RWPE1 (cell line): ENCODE measurements around the gene BRD4.

ENCODE experiments used
- CTCF ChIA-PET: fragments of 350-600 bp; sonication (Branson Sonifier 250); formaldehyde crosslinking; extraction: SDS; loops from one replicate; lab custom pipeline; 2021; lab: Yijun Ruan, JAX
- POLR2A ChIA-PET: fragments of 400-600 bp; formaldehyde crosslinking; extraction: SDS; loops from one replicate; lab custom pipeline; 2020; ENCODE audit warnings: antibody characterized with exemption; ENCODE audit not compliant: low non-redundant PET; lab: Yijun Ruan, JAX
- DNase-seq: peaks from one replicate; pipeline ENCODE4 v3.0.0; 2012; ENCODE audit warnings: low spot score
- H3K27ac ChIP-seq: fragments of 450-650 bp; 2 replicates; pipeline ENCODE4 v1.5.1; 2017
- TF ChIP-seq, protein P1 (sequence below): fragments of 450-650 bp; conservative IDR thresholded peaks from 2 replicates; pipeline ENCODE4 v1.5.1; 2017; ENCODE audit warnings: low read depth, mild to moderate bottlenecking

BRD4 gene

DNA sequence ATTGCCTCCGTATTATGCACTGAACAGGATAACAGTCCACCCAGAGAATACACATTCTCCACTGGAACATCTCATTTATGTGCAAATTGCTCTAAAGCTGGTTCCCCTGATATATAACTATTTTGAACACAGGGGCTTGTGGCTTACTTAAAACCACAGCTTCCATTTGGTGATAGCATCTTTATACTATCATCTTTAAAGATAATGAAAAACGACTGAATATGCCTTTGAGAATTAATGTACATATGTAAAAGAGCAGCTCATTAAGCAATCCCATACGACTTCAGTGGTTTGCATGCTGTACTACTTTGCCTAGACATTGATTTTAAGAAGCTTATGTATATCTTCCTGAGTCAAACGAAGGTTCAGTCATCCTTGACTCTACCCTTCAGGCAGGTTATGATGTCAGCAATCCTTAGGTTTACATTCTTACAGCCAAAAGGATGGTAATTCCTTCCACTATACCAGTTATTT, 40.8 kb downstream of the BRD4 start:
- ChIA-PET POLR2A (no interaction called here), CTCF (interaction anchor here (0.6 to 0.9 kb wide), 2 partner anchors 8 to 158 kb away, joined by 3 to 7 read pairs; no protein-coding TSS in a partner anchor)
- DNase-seq, result no peak
- TF ChIP-seq, protein P1, sequence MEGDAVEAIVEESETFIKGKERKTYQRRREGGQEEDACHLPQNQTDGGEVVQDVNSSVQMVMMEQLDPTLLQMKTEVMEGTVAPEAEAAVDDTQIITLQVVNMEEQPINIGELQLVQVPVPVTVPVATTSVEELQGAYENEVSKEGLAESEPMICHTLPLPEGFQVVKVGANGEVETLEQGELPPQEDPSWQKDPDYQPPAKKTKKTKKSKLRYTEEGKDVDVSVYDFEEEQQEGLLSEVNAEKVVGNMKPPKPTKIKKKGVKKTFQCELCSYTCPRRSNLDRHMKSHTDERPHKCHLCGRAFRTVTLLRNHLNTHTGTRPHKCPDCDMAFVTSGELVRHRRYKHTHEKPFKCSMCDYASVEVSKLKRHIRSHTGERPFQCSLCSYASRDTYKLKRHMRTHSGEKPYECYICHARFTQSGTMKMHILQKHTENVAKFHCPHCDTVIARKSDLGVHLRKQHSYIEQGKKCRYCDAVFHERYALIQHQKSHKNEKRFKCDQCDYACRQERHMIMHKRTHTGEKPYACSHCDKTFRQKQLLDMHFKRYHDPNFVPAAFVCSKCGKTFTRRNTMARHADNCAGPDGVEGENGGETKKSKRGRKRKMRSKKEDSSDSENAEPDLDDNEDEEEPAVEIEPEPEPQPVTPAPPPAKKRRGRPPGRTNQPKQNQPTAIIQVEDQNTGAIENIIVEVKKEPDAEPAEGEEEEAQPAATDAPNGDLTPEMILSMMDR, result no peak
- no peak overlapping the region for H3K27ac ChIP-seq

DNA sequence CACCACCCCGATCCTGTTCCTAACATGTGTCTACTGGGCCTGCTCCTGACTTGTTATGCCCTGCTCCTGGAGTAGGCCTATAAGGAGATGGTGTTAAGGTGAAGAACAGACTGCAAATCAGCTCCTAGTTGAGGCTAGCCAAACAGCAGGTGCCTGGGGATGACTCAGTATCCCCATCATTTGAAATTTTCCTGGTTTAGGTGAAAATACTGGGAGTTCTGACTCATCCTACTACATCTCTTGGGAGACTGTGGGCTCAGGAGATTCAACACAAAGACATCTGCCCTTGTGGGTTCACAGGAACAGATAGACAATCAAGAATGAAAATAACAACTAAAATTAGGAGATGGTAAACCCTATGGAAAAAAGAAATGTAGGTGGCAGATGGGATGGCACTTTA, 41.2 kb downstream of the BRD4 start:
- no peak for DNase-seq
- TF ChIP-seq, protein P1, result no peak
- ChIA-PET POLR2A (no interaction called here), CTCF (interaction anchor here (0.6 kb wide), 1 partner anchor 115 kb away, joined by 4 read pairs; no protein-coding TSS in a partner anchor)
- no peak overlapping the region for H3K27ac ChIP-seq

DNA sequence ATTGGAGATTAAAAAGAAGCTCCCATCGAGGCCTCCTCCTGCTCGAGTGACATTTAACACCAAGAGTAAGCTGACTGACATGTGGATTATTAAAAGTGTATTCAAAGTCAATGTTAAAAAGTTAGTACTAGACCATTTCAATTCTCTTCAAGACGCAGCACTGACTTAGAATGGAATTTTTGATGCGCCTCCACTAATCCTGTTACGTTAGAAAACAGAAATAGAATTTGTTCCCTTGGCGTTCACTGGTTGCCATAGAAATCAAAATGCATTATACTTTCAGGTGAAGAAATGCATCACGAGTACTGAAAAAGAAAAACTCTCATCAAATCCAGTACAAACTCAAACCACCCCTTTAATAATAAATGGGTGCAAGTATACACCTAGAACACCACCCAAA, 42.2 kb downstream of the BRD4 start:
- H3K27ac ChIP-seq, result no peak overlapping the region
- CTCF ChIA-PET, result interaction anchor here (0.6 to 1.0 kb wide), 3 partner anchors 28 to 116 kb away, joined by 3 to 4 read pairs (median 4); no protein-coding TSS in a partner anchor

DNA sequence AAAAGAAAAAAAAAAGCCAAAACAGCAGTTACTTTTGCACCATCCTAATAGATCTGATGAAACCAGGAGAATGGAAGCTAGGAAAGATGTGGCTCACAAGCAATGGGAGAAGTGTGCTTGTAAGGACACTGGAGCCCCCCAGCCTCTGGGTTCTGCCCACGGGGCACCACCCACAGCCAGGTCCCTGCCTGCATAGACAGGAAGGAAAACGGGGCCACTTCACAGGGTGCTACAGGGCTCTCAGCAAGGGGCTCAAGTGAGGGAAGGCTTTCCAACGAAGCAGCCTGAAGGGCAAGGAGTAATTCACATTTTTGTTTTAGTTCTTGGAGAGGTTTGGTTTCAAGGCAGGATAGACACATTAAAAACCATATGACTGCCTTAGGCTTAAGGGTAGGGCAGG, 42.7 kb downstream of the BRD4 start:
- TF ChIP-seq, protein P1, result no peak
- POLR2A ChIA-PET, result no interaction called here
- no peak for DNase-seq
- H3K27ac ChIP-seq, result no peak overlapping the region; the same call in 1 of the 2 replicates
- CTCF ChIA-PET, result interaction anchor here (0.6 to 1.0 kb wide), 2 partner anchors 28 to 35 kb away, joined by 3 to 4 read pairs; no protein-coding TSS in a partner anchor

More for the DNA sequence above, 42.2 kb downstream of the BRD4 start:
- DNase-seq, result no peak
- TF ChIP-seq, protein P1, result no peak
- POLR2A ChIA-PET, result no interaction called here

DNA sequence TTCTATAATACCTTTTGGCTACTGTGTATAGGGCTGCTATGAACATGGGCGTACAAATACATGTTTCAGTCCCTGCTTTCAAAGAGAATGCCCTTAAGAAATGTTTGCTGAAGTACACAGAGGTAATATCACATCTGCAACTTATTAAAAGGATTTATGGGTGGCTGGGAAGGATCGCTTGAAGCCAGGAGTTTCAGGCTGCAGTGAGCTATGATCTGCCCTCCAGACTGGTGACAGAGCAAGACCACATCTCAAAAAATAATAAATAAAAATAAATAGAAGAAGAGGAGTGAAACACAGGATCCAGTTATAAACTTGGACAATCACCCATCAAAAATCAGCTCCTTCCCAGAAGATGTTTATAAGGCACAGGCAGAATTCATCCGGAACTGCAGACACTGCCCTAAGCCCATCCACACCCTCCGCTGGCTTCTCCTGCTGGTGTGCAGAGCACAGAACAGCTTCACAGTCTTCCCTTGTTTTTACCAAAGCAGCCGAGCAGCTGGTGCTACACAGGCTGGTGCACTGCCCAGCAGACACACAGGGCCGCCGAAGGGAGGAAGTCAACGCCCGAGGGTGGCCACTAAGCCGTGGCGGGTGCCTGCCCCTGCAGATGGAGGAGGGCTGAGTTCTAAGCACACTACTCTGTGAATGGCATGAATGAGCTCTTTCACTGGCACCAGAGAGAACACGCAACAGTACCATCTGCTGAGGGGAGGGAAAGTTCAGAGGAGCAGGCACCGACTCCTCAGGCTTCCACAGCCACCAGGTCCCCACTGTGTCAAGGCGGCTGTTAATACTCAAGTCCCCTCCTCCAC, 44.0 kb downstream of the BRD4 start:
- CTCF ChIA-PET, result no interaction called here
- DNase-seq, result no peak

DNA sequence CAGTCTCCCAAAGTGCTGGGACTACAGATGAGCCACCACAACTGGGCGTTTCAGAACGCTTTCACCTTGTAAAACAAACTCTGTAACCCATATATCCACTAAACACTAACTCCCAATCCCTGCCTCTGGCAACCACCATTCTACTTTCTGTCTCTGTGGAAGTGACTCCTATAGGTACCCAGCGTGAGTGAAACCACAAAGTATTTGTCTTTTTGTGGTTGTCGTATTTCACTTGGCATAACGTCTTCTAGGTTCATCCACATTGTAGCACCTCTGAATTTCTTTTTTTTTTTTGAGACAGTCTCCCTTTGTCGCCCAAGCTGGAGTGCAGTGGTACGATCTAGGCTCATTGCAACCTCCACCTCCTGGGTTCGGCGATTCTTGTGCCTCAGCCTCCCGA, 44.8 kb downstream of the BRD4 start:
- POLR2A ChIA-PET, result no interaction called here

More for the DNA sequence above, 44.0 kb downstream of the BRD4 start:
- H3K27ac ChIP-seq, result peak overlapping the region; percentile 64
- TF ChIP-seq, protein P1, result no peak
- POLR2A ChIA-PET, result no interaction called here

More for the DNA sequence above, 44.8 kb downstream of the BRD4 start:
- no peak for DNase-seq
- CTCF ChIA-PET, result no interaction called here
- TF ChIP-seq, protein P1, result no peak
- H3K27ac ChIP-seq, result no peak overlapping the region
